SK-N-SH treated with all-trans-retinoic acid at 6 μM for 48 hours (cell line): Measurements from ENCODE around the gene SEMA3D.

Experiments
- ATAC-seq: fragments of 200-7000 bp; cut with Tn5 transposase; 3 replicates; pipeline ENCODE4 v1.9.1; 2020; ENCODE audit warnings: mild to moderate bottlenecking, moderate library complexity
- ARNTL ChIP-seq: fragments of 450-650 bp; formaldehyde crosslinking; IDR thresholded peaks from 2 replicates; pipeline ENCODE4 v1.5.0; 2020; ENCODE audit warnings: low read depth, mild to moderate bottlenecking, moderate library complexity, borderline replicate concordance
- CREB5 ChIP-seq: fragments of 250-450 bp; sonication (Bioruptor Pico); IDR thresholded peaks from 2 replicates; pipeline ENCODE4 v1.5.1; 2020; ENCODE audit warnings: low read depth, mild to moderate bottlenecking, moderate library complexity
- CSDC2 ChIP-seq: fragments of 250-450 bp; sonication (Bioruptor Pico); IDR thresholded peaks from 2 replicates; pipeline ENCODE4 v1.5.0; 2020; ENCODE audit warnings: mild to moderate bottlenecking, moderate library complexity
- CSRNP3 ChIP-seq: fragments of 250-450 bp; sonication (Bioruptor Pico); IDR thresholded peaks from 2 replicates; pipeline ENCODE4 v1.5.1; 2021; ENCODE audit warnings: mild to moderate bottlenecking, moderate library complexity
- ESRRG ChIP-seq: fragments of 250-450 bp; sonication (Bioruptor Pico); IDR thresholded peaks from 2 replicates; pipeline ENCODE4 v1.6.1; 2021; ENCODE audit warnings: mild to moderate bottlenecking
- GLIS3 ChIP-seq: fragments of 250-450 bp; sonication (Bioruptor Pico); IDR thresholded peaks from 2 replicates; pipeline ENCODE4 v1.5.0; 2020; ENCODE audit warnings: mild to moderate bottlenecking, moderate library complexity
- ISL1 ChIP-seq: fragments of 250-450 bp; sonication (Bioruptor Pico); IDR thresholded peaks from 2 replicates; pipeline ENCODE4 v2.1.2; 2022; ENCODE audit warnings: mild to moderate bottlenecking, moderate library complexity
- OSR1 ChIP-seq: fragments of 250-450 bp; sonication (Bioruptor Pico); IDR thresholded peaks from 2 replicates; pipeline ENCODE4 v1.8.0; 2022; ENCODE audit warnings: moderate library complexity, mild to moderate bottlenecking, inconsistent platforms
- PATZ1 ChIP-seq: fragments of 250-450 bp; sonication (Bioruptor Pico); IDR thresholded peaks from 2 replicates; pipeline ENCODE4 v1.8.0; 2020; ENCODE audit warnings: mild to moderate bottlenecking, moderate library complexity, borderline replicate concordance
- POU6F1 ChIP-seq: fragments of 250-450 bp; sonication (Bioruptor Pico); IDR thresholded peaks from 2 replicates; pipeline ENCODE4 v1.8.0; 2021; ENCODE audit warnings: low read depth, mild to moderate bottlenecking, moderate library complexity, borderline replicate concordance
- PPARA ChIP-seq: fragments of 250-450 bp; sonication (Bioruptor Pico); IDR thresholded peaks from 2 replicates; pipeline ENCODE4 v1.5.0; 2020; ENCODE audit warnings: mild to moderate bottlenecking, borderline replicate concordance
- RARB ChIP-seq: fragments of 250-450 bp; sonication (Bioruptor Pico); IDR thresholded peaks from 2 replicates; pipeline ENCODE4 v1.8.0; 2021; ENCODE audit warnings: mild to moderate bottlenecking, moderate library complexity
- SNAI2 ChIP-seq: fragments of 250-450 bp; sonication (Bioruptor Pico); IDR thresholded peaks from 2 replicates; pipeline ENCODE4 v1.5.0; 2020; ENCODE audit warnings: mild to moderate bottlenecking, moderate library complexity
- TCF4 ChIP-seq: fragments of 250-450 bp; sonication (Bioruptor Pico); IDR thresholded peaks from 2 replicates; pipeline ENCODE4 v1.8.0; 2021; ENCODE audit warnings: mild to moderate bottlenecking, moderate library complexity, borderline replicate concordance
- TOX ChIP-seq: fragments of 250-450 bp; sonication (Bioruptor Pico); IDR thresholded peaks from 2 replicates; pipeline ENCODE4 v1.8.0; 2021; ENCODE audit warnings: mild to moderate bottlenecking, moderate library complexity, borderline replicate concordance
- TSHZ2 ChIP-seq: fragments of 250-450 bp; sonication (Bioruptor Pico); IDR thresholded peaks from 2 replicates; pipeline ENCODE4 v1.5.0; 2020; ENCODE audit warnings: mild to moderate bottlenecking, moderate library complexity
- ZC3H10 ChIP-seq: fragments of 250-450 bp; sonication (Bioruptor Pico); IDR thresholded peaks from 2 replicates; pipeline ENCODE4 v1.5.1; 2021; ENCODE audit warnings: mild to moderate bottlenecking, moderate library complexity
- ZFP3 ChIP-seq: fragments of 250-450 bp; sonication (Bioruptor Pico); IDR thresholded peaks from 2 replicates; pipeline ENCODE4 v1.5.0; 2020; ENCODE audit warnings: mild to moderate bottlenecking, moderate library complexity
- ZFP30 ChIP-seq: fragments of 450-650 bp; formaldehyde crosslinking; IDR thresholded peaks from 2 replicates; pipeline ENCODE4 v1.5.0; 2022; ENCODE audit warnings: mild to moderate bottlenecking, moderate library complexity
- ZNF565 ChIP-seq: fragments of 450-650 bp; formaldehyde crosslinking; conservative IDR thresholded peaks from 2 replicates; pipeline ENCODE4 v1.5.0; 2020; ENCODE audit warnings: low read depth, mild to moderate bottlenecking, moderate library complexity
- ZNF70 ChIP-seq: fragments of 450-650 bp; formaldehyde crosslinking; IDR thresholded peaks from 2 replicates; pipeline ENCODE4 v1.5.0; 2020; ENCODE audit warnings: mild to moderate bottlenecking, moderate library complexity
- ZNF8 ChIP-seq: fragments of 450-650 bp; formaldehyde crosslinking; IDR thresholded peaks from 2 replicates; pipeline ENCODE4 v1.5.0; 2020; ENCODE audit warnings: mild to moderate bottlenecking, moderate library complexity

Gene SEMA3D

GRCh38 chr7:85097844-85098243, 89.0 kb downstream of the SEMA3D start (continued):
- no peak for TF ChIP-seq PATZ1
- TF ChIP-seq ESRRG: no peak
- TF ChIP-seq ZC3H10 (CRISPR knock-in tag): no peak
- no peak for TF ChIP-seq SNAI2 (CRISPR knock-in tag)
- TF ChIP-seq, all 23 proteins: peak for 0

GRCh38 chr7:85095806-85096205, 91.0 kb downstream of the SEMA3D start:
- ATAC-seq: no peak
- no peak for TF ChIP-seq ISL1 (CRISPR knock-in tag)
- TF ChIP-seq GLIS3 (CRISPR knock-in tag): no peak
- no peak for TF ChIP-seq ZNF8
- no peak for TF ChIP-seq SNAI2 (CRISPR knock-in tag)
- TF ChIP-seq RARB (CRISPR knock-in tag): no peak
- TF ChIP-seq PATZ1: no peak
- TF ChIP-seq ESRRG: no peak
- no peak for TF ChIP-seq POU6F1 (CRISPR knock-in tag)
- TF ChIP-seq OSR1: no peak
- no peak for TF ChIP-seq TSHZ2 (CRISPR knock-in tag)
- no peak for TF ChIP-seq ZFP3 (CRISPR knock-in tag)
- no peak for TF ChIP-seq ZNF70
- no peak for TF ChIP-seq CREB5 (CRISPR knock-in tag)
- TF ChIP-seq ZFP30 (CRISPR knock-in tag): no peak
- TF ChIP-seq CSDC2 (CRISPR knock-in tag): no peak
- TF ChIP-seq TOX: no peak
- no peak for TF ChIP-seq CSRNP3 (CRISPR knock-in tag)
- no peak for TF ChIP-seq ZC3H10 (CRISPR knock-in tag)
- no peak for TF ChIP-seq ZNF565 (CRISPR knock-in tag)
- TF ChIP-seq TCF4: no peak

GRCh38 chr7:85095366-85095765, 91.5 kb downstream of the SEMA3D start:
- no peak for ATAC-seq

More at GRCh38 chr7:85095366-85095765, 91.5 kb downstream of the SEMA3D start:
- TF ChIP-seq SNAI2 (CRISPR knock-in tag) (no peak), PPARA (CRISPR knock-in tag) (no peak), OSR1 (no peak), ISL1 (CRISPR knock-in tag) (no peak), ARNTL (CRISPR knock-in tag) (no peak), ZNF8 (no peak), CSRNP3 (CRISPR knock-in tag) (no peak), TCF4 (no peak), ZNF565 (CRISPR knock-in tag) (no peak), CREB5 (CRISPR knock-in tag) (no peak), CSDC2 (CRISPR knock-in tag) (no peak), TOX (no peak), PATZ1 (no peak), ZFP30 (CRISPR knock-in tag) (no peak), ZC3H10 (CRISPR knock-in tag) (no peak)
- TF ChIP-seq, all 23 proteins: peak for 0
